GM19035 (cell line): ENCODE results near the gene GSG1L.
"Not testable (repeated sequence)": the region's sequence is repeated elsewhere in the genome, so short reads cannot be mapped to it uniquely, and the experiment has no call there.

ENCODE experiments used
- ATAC-seq: cut with Tn5 transposase; IDR thresholded peaks from one replicate; pipeline ENCODE4 v1.9.1; 2021; ENCODE audit not compliant: unreplicated experiment

The GSG1L gene

GRCh38 chr16:27911486-27911885 lies 152.0 kb downstream of the GSG1L start:
- ATAC-seq, result no peak

GRCh38 chr16:27907457-27907972 lies 156.0 kb downstream of the GSG1L start:
- no peak for ATAC-seq

GRCh38 chr16:27906883-27907282 lies 156.6 kb downstream of the GSG1L start:
- ATAC-seq, result no peak

- ATAC-seq, result no peak
Observed at GRCh38 chr16:27903046-27903655, 160.4 kb downstream of the GSG1L start.

- ATAC-seq, result no peak
Observed at GRCh38 chr16:27902551-27902950, 161.0 kb downstream of the GSG1L start.

- no peak for ATAC-seq
Observed at GRCh38 chr16:27901956-27902355, 161.6 kb downstream of the GSG1L start.

- no peak for ATAC-seq
Observed at GRCh38 chr16:27899736-27900135, 163.8 kb downstream of the GSG1L start.

GRCh38 chr16:27894386-27894785 lies 169.1 kb downstream of the GSG1L start:
- no peak for ATAC-seq

GRCh38 chr16:27892879-27893278 lies 170.6 kb downstream of the GSG1L start:
- ATAC-seq, result no peak

GRCh38 chr16:27890866-27891265 lies 172.6 kb downstream of the GSG1L start:
- no peak for ATAC-seq

- ATAC-seq, result no peak
Observed at GRCh38 chr16:27890006-27890405, 173.5 kb downstream of the GSG1L start.

- ATAC-seq, result no peak
Observed at GRCh38 chr16:27883576-27883975, 179.9 kb downstream of the GSG1L start.

GRCh38 chr16:27880287-27880686 lies 183.2 kb downstream of the GSG1L start:
- no peak for ATAC-seq

GRCh38 chr16:27879601-27880247 lies 183.8 kb downstream of the GSG1L start:
- ATAC-seq, result no peak

- ATAC-seq, result not testable (repeated sequence)
Observed at GRCh38 chr16:27872627-27873026, 190.9 kb downstream of the GSG1L start.

- no peak for ATAC-seq
Observed at GRCh38 chr16:27870116-27870798, 193.3 kb downstream of the GSG1L start.

- no peak for ATAC-seq
Observed at GRCh38 chr16:27869411-27869810, 194.1 kb downstream of the GSG1L start.

GRCh38 chr16:27868180-27868579 lies 195.3 kb downstream of the GSG1L start:
- no peak for ATAC-seq

- ATAC-seq, result no peak
Observed at GRCh38 chr16:27867122-27868110, 196.1 kb downstream of the GSG1L start.

GRCh38 chr16:27863377-27863776 lies 200.1 kb downstream of the GSG1L start:
- no peak for ATAC-seq

GRCh38 chr16:27862953-27863352 lies 200.6 kb downstream of the GSG1L start:
- no peak for ATAC-seq
